ENCODE results near the gene CNOT11.

CNOT11 gene

GRCh38 chr2:101263377-101263800 is 10.7 kb downstream of the CNOT11 start:
- Histone ChIP-seq H3K27me3 (ENCODE audit: insufficient read depth, poor library complexity, severe bottlenecking) (no peaks in the 10 kb centered on the region), H3K36me3 (ENCODE audit: low read depth) (peaks cover 90% of the 10 kb centered on the region), H3K9me3 (ENCODE audit: severe bottlenecking) (peaks cover 2% of the 10 kb centered on the region), H3K27ac (ENCODE audit: poor library complexity, severe bottlenecking) (no peak overlapping the region), H3K4me3 (ENCODE audit: severe bottlenecking) (no peak overlapping the region), H3K4me1 (ENCODE audit: insufficient read depth, poor library complexity, severe bottlenecking) (peaks cover 8% of the 10 kb centered on the region)
- ATAC-seq (ENCODE audit: low read depth) = no peak
- DNase-seq (ENCODE audit: low spot score) = no peak
- TF ChIP-seq CTCF (IDR thresholded peaks at IDR 0.05; ENCODE audit: poor library complexity, severe bottlenecking) = no peak

- peaks cover 90% of the 10 kb centered on the region for H3K36me3 ChIP-seq (ENCODE audit: low read depth)
Measured at GRCh38 chr2:101264360-101264939, 11.8 kb downstream of the CNOT11 start.

GRCh38 chr2:101265893-101266499 is 13.3 kb downstream of the CNOT11 start:
- no peaks in the 10 kb centered on the region for H3K27me3 ChIP-seq (ENCODE audit: insufficient read depth, poor library complexity, severe bottlenecking)
- H3K36me3 ChIP-seq (ENCODE audit: low read depth) = peaks cover 94% of the 10 kb centered on the region
- H3K9me3 ChIP-seq (ENCODE audit: severe bottlenecking) = peaks cover 2% of the 10 kb centered on the region
- H3K4me3 ChIP-seq (ENCODE audit: severe bottlenecking) = no peak overlapping the region
- peak; percentile 84 for ATAC-seq (ENCODE audit: low read depth)
- H3K4me1 ChIP-seq (ENCODE audit: insufficient read depth, poor library complexity, severe bottlenecking) = peaks cover 8% of the 10 kb centered on the region
- H3K27ac ChIP-seq (ENCODE audit: poor library complexity, severe bottlenecking) = peak overlapping the region; percentile 29
- no peak for DNase-seq (ENCODE audit: low spot score)
- TF ChIP-seq CTCF (IDR thresholded peaks at IDR 0.05; ENCODE audit: poor library complexity, severe bottlenecking) = no peak

More at GRCh38 chr2:101264360-101264939, 11.8 kb downstream of the CNOT11 start:
- TF ChIP-seq CTCF (IDR thresholded peaks at IDR 0.05; ENCODE audit: poor library complexity, severe bottlenecking) = no peak
- H3K27me3 ChIP-seq (ENCODE audit: insufficient read depth, poor library complexity, severe bottlenecking) = no peaks in the 10 kb centered on the region
- H3K9me3 ChIP-seq (ENCODE audit: severe bottlenecking) = peaks cover 2% of the 10 kb centered on the region
- H3K4me1 ChIP-seq (ENCODE audit: insufficient read depth, poor library complexity, severe bottlenecking) = peaks cover 8% of the 10 kb centered on the region
- DNase-seq (ENCODE audit: low spot score) (no peak), ATAC-seq (ENCODE audit: low read depth) (no peak)
- no peak overlapping the region for H3K27ac ChIP-seq (ENCODE audit: poor library complexity, severe bottlenecking)
- H3K4me3 ChIP-seq (ENCODE audit: severe bottlenecking) = no peak overlapping the region

GRCh38 chr2:101267671-101268656 is 15.3 kb downstream of the CNOT11 start:
- no peak for TF ChIP-seq CTCF (IDR thresholded peaks at IDR 0.05; ENCODE audit: poor library complexity, severe bottlenecking)
- ATAC-seq (ENCODE audit: low read depth) (no peak), DNase-seq (ENCODE audit: low spot score) (no peak)
- Histone ChIP-seq H3K4me3 (ENCODE audit: severe bottlenecking) (no peak overlapping the region), H3K36me3 (ENCODE audit: low read depth) (peaks cover 95% of the 10 kb centered on the region), H3K4me1 (ENCODE audit: insufficient read depth, poor library complexity, severe bottlenecking) (peaks cover 8% of the 10 kb centered on the region), H3K9me3 (ENCODE audit: severe bottlenecking) (peaks cover 2% of the 10 kb centered on the region), H3K27ac (ENCODE audit: poor library complexity, severe bottlenecking) (no peak overlapping the region), H3K27me3 (ENCODE audit: insufficient read depth, poor library complexity, severe bottlenecking) (no peaks in the 10 kb centered on the region)

All from RWPE2 (cell line).